Ascending aorta (tissue), 2 donors: ENCODE data around the gene OR52B6. TPM values are rescaled to one million over a fixed set of nuclear protein-coding genes. Genes with fewer than 3 reads are reported as not detected.

ENCODE experiments used
- DNase-seq, 2 donors: peaks; one replicate each; pipeline ENCODE4 v3.0.0-alpha.2; 2019; ENCODE audit warnings: low spot score in 2 of 2
- H3K27ac ChIP-seq, 2 donors: fragments of 200-600 bp; sonication (generic); one replicate each; pipeline ENCODE4 v1.5.1; 2016 to 2017; ENCODE audit warnings: mild to moderate bottlenecking in 1 of 2
- H3K27me3 ChIP-seq: fragments of 200-600 bp; sonication (generic); one replicate; pipeline ENCODE4 v1.5.1; 2017
- H3K36me3 ChIP-seq, 2 donors: fragments of 200-600 bp; sonication (generic); one replicate each; pipeline ENCODE4 v1.5.1; 2016
- H3K4me1 ChIP-seq, 2 donors: fragments of 200-600 bp; sonication (generic); one replicate each; pipeline ENCODE4 v1.5.1; 2016 to 2017; ENCODE audit warnings: mild to moderate bottlenecking in 1 of 2
- H3K4me3 ChIP-seq, 2 donors: fragments of 200-600 bp; sonication (generic); one replicate each; pipeline ENCODE4 v1.5.1; 2016 to 2017; ENCODE audit warnings: mild to moderate bottlenecking in 1 of 2
- H3K9me3 ChIP-seq, 2 donors: fragments of 200-600 bp; sonication (generic); one replicate each; pipeline ENCODE4 v1.5.1; 2016
- intact Hi-C: fragments of 100-400 bp; cut with DNase I; formaldehyde crosslinking; loops from one replicate; pipeline ENCODE4 v1.15.1; 2023
- total RNA-seq: library from RNA; depleted of rRNA; stranded (reverse); fragments of >200 nt; gene quantifications from one replicate; pipeline ENCODE4 v1.1.0, GENCODE V29; 2016
- TF ChIP-seq, protein P1 (sequence below), 3 experiments: fragments of 200-600 bp in 2 of 3; fragments of 450-650 bp in 1 of 3; sonication (generic) in 2 of 3; IDR thresholded peaks; one replicate each; pipeline ENCODE4 v1.5.1; 2016 to 2019; ENCODE audit warnings: antibody characterized with exemption in 3 of 3, mild to moderate bottlenecking in 1 of 3, moderate library complexity in 1 of 3

OR52B6 gene
- total RNA-seq, 1 donor from 2014 or later, result not detected

DNA sequence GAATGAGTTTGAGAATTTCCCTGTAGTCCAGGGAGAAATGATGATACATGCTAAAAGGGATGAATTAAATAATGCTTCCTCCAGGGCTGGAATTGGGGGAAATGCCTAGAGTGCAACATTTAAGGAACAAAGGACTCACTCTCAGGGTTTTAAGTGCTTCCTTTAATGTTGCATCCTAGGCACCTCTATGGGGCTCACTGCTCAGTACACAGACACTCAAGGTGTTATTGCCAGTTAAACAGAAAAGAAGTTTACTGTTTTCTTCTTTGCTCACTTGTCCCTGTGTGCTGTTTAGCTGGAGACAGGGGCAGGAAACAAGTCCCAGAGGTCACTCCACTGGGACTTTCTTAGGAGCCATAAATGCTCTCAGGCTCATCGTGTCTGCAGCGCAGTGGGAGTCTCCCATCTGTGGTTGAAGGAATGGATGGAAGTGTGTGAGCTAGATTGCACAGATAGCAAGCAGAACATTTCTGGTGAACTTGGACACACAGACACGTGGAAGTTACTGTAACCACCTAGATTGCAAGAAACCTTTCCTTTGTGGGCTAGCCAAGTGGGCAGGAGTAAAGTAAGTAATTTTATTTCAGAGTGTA is 24.0 kb upstream of the OR52B6 start:
- intact Hi-C loops, result no loop called here
- no peaks in the 10 kb centered on the region for H3K27me3 ChIP-seq
- no peak overlapping the region for H3K4me3 ChIP-seq
- H3K27ac ChIP-seq, result no peak overlapping the region
- TF ChIP-seq, protein P1, sequence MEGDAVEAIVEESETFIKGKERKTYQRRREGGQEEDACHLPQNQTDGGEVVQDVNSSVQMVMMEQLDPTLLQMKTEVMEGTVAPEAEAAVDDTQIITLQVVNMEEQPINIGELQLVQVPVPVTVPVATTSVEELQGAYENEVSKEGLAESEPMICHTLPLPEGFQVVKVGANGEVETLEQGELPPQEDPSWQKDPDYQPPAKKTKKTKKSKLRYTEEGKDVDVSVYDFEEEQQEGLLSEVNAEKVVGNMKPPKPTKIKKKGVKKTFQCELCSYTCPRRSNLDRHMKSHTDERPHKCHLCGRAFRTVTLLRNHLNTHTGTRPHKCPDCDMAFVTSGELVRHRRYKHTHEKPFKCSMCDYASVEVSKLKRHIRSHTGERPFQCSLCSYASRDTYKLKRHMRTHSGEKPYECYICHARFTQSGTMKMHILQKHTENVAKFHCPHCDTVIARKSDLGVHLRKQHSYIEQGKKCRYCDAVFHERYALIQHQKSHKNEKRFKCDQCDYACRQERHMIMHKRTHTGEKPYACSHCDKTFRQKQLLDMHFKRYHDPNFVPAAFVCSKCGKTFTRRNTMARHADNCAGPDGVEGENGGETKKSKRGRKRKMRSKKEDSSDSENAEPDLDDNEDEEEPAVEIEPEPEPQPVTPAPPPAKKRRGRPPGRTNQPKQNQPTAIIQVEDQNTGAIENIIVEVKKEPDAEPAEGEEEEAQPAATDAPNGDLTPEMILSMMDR (IDR thresholded peaks at IDR 0.05), result no peak
- DNase-seq, result no peak
- no peaks in the 10 kb centered on the region for H3K9me3 ChIP-seq
- H3K36me3 ChIP-seq, result no peaks in the 10 kb centered on the region
- H3K4me1 ChIP-seq, result no peaks in the 10 kb centered on the region

DNA sequence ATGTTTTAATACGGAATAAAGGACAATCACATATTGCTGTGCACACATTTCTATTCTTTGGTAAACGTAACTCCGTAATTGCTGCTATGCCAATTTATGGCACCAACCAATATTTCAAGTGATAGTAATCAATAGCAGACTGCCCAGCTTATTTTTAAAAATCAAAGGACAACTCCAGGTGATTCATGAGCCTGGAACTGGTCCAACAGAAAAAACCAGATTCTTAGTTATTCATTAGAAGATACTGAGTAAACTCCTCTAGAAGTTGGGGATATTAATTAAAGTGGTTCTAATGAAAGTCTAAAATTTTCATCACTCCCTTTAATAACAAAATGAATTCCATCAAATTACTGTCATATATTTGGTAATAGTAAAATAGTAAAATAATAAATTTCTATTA is 22.9 kb upstream of the OR52B6 start:
- H3K27ac ChIP-seq, result no peak overlapping the region
- TF ChIP-seq, protein P1 (IDR thresholded peaks at IDR 0.05), result no peak
- no peak overlapping the region for H3K4me3 ChIP-seq
- H3K27me3 ChIP-seq, result no peaks in the 10 kb centered on the region
- H3K4me1 ChIP-seq, result no peaks in the 10 kb centered on the region
- DNase-seq, result no peak
- no peaks in the 10 kb centered on the region for H3K9me3 ChIP-seq
- H3K36me3 ChIP-seq, result no peaks in the 10 kb centered on the region
- intact Hi-C loops, result no loop called here

DNA sequence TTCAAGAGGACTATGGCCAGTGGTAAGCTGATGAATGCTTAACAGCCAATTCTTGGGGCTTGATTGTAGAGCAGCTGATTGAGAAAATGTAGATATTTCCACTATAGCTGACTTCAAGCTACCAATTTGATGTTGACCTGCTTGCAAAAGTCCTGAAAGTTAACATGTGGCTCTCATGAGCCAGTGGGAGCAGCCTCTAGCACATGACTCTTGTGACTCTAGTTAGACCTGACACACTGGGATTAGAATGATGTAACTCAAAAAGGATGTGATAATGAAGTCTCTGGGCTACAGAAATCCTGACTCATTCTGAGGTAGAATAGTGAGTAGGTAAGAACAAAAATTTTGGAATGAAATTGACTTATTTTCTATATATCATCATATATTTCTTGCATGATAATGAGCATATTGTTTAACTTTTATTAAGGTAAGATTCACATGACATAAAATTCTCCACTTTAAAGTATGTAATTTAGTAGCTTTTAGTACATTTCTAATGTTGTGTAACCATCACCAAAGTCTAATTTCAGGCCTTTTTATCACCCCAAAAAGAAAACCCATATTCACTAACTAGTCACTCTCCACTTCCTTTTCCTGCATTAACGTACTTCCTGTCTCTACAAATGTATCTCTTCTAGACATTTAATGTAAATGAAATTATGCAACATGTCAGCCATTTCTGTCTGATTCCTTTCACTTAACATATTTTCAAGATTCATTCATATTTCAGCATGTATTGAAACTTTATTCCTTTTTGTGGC is 16.2 kb upstream of the OR52B6 start:
- H3K27me3 ChIP-seq, result no peaks in the 10 kb centered on the region
- no peak overlapping the region for H3K4me3 ChIP-seq
- H3K4me1 ChIP-seq, result no peaks in the 10 kb centered on the region
- TF ChIP-seq, protein P1 (IDR thresholded peaks at IDR 0.05), result no peak
- no peaks in the 10 kb centered on the region for H3K36me3 ChIP-seq
- H3K27ac ChIP-seq, result no peak overlapping the region
- intact Hi-C loops, result no loop called here
- no peak for DNase-seq
- H3K9me3 ChIP-seq, result no peaks in the 10 kb centered on the region

DNA sequence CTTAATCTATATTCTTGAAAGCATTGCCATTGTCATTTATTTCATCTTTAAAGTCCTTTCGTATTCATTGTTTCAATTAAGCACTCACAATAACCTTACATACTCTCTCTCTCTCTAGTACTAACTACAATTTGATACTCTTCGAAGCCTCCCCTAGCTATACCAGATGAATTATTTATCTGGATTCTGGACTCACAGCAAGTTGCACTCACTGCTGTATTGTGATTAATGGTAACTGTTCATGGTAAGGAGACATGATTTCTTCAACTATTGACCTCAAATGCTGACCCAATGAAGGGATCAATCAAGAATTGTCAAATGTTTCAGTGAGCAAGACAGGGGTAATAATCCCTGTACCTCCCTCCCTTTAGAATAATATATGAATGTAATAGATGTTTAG is 6.0 kb upstream of the OR52B6 start:
- Histone ChIP-seq H3K27ac (no peak overlapping the region), H3K4me3 (no peak overlapping the region), H3K9me3 (no peaks in the 10 kb centered on the region), H3K36me3 (no peaks in the 10 kb centered on the region), H3K4me1 (no peaks in the 10 kb centered on the region), H3K27me3 (no peaks in the 10 kb centered on the region)
- DNase-seq, result no peak
- TF ChIP-seq, protein P1 (IDR thresholded peaks at IDR 0.05), result no peak
- intact Hi-C loops, result no loop called here

DNA sequence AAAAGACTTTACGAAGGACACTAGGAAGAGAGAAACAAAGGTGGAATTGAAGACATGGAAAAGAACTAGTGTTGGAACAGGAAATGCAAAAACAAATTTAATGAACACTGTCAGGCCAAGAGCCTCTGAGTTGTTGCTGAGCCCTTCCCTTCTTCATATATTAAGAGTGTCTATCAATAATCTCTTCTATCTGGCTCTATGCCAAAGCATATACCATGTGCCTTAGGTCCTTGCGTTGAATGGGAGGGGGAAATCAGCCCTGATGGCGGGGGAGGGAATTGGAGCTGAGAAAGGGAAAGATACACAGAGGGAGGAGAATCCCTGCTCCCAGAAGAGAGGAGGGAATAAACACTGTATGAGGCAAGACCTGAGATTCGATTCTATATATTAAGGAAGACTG is 5.5 kb upstream of the OR52B6 start:
- TF ChIP-seq, protein P1 (IDR thresholded peaks at IDR 0.05), result no peak
- intact Hi-C loops, result no loop called here

More for the DNA sequence above, 5.5 kb upstream of the OR52B6 start:
- H3K4me1 ChIP-seq, result no peaks in the 10 kb centered on the region
- no peak overlapping the region for H3K4me3 ChIP-seq
- no peaks in the 10 kb centered on the region for H3K9me3 ChIP-seq
- H3K36me3 ChIP-seq, result no peaks in the 10 kb centered on the region
- no peak for DNase-seq
- no peak overlapping the region for H3K27ac ChIP-seq
- H3K27me3 ChIP-seq, result no peaks in the 10 kb centered on the region
